ENCODE measurements around the gene CFDP1. TPM values are rescaled to one million over a fixed set of nuclear protein-coding genes. Genes with fewer than 3 reads are reported as not detected.
A peak's percentile ranks its signal among the peaks of the same experiment; 100 is the strongest.

Gene CFDP1
- total and polyA plus RNA-seq, 10 donors, result 56.1 to 222 (median 108) TPM

GRCh38 chr16:75266738-75267630, 166.3 kb downstream of the CFDP1 start:
- peaks cover 0 to 86% (median 20%) of the 10 kb centered on the region in 7 donors for H3K27me3 ChIP-seq (replicated peaks in 1 of 7)
- H3K27ac ChIP-seq, result peak overlapping the region in 7 of 8 donors; percentile 42 to 97 (median 92)

GRCh38 chr16:75265911-75266701, 167.2 kb downstream of the CFDP1 start:
- peaks cover 24 to 77% (median 46%) of the 10 kb centered on the region in 6 donors for H3K4me1 ChIP-seq
- no peaks in the 10 kb centered on the region for H3K36me3 ChIP-seq
- intact Hi-C loops (cut with DNase I; ENCODE audit: low total_unique reads), result no loop called here
- H3K4me3 ChIP-seq, result peak overlapping the region; percentile 51 to 83 (median 60)
- H3K27me3 ChIP-seq (replicated peaks in 1 of 7), result peaks cover 0 to 83% (median 20%) of the 10 kb centered on the region in 7 donors
- peak overlapping the region; percentile 78 to 97 (median 92) for H3K27ac ChIP-seq
- WGBS, 5 donors, result 9 to 34% (median 10%) methylated on average over 4 to 62 of the region's 62 CpGs
- no peak for DNase-seq
- TF ChIP-seq POLR2AphosphoS5 (IDR thresholded peaks at IDR 0.05), result peak; percentile 47 to 65 (median 65)
- TF ChIP-seq POLR2A (IDR thresholded peaks at IDR 0.05), result no peak
- H3K9me3 ChIP-seq, result no peaks in the 10 kb centered on the region

More at GRCh38 chr16:75266738-75267630, 166.3 kb downstream of the CFDP1 start:
- no peaks in the 10 kb centered on the region for H3K36me3 ChIP-seq
- H3K4me3 ChIP-seq, result peak overlapping the region in 4 of 8 donors; percentile 60 to 83 (median 68)
- H3K4me1 ChIP-seq, result peaks cover 21 to 76% (median 47%) of the 10 kb centered on the region in 6 donors
- H3K9me3 ChIP-seq, result no peaks in the 10 kb centered on the region
- DNase-seq, result no peak
- intact Hi-C loops (cut with DNase I; ENCODE audit: low total_unique reads), result no loop called here
- TF ChIP-seq POLR2A (IDR thresholded peaks at IDR 0.05) (no peak), CTCF (IDR thresholded peaks at IDR 0.05 in 8 of 11, conservative IDR thresholded peaks at IDR 0.05 in 3 of 11) (no peak), POLR2AphosphoS5 (IDR thresholded peaks at IDR 0.05) (no peak)
- 75 to 81% (median 78%) methylated on average over 16 to 27 of the region's 27 CpGs for WGBS, 5 donors

GRCh38 chr16:75264999-75265910, 168.0 kb downstream of the CFDP1 start:
- no peaks in the 10 kb centered on the region for H3K36me3 ChIP-seq
- peak overlapping the region; percentile 51 to 83 (median 60) for H3K4me3 ChIP-seq
- intact Hi-C loops (cut with DNase I; ENCODE audit: low total_unique reads), result no loop called here
- no peak for DNase-seq
- peak overlapping the region; percentile 78 to 97 (median 92) for H3K27ac ChIP-seq
- peak; percentile 26 to 65 (median 53) for TF ChIP-seq POLR2AphosphoS5 (IDR thresholded peaks at IDR 0.05)
- TF ChIP-seq CTCF (IDR thresholded peaks at IDR 0.05 in 8 of 11, conservative IDR thresholded peaks at IDR 0.05 in 3 of 11), result no peak
- 3 to 11% (median 5%) methylated on average over 31 to 74 of the region's 74 CpGs for WGBS, 5 donors
- H3K4me1 ChIP-seq, result peaks cover 24 to 85% (median 51%) of the 10 kb centered on the region in 6 donors
- H3K9me3 ChIP-seq, result no peaks in the 10 kb centered on the region
- peaks cover 0 to 83% (median 20%) of the 10 kb centered on the region in 7 donors for H3K27me3 ChIP-seq (replicated peaks in 1 of 7)

Data from spleen (tissue), 11 donors.